H9 (cell line): ENCODE measurements around the gene FEM1B. TPM values are rescaled to one million over a fixed set of nuclear protein-coding genes. Genes with fewer than 3 reads are reported as not detected.

ENCODE experiments used
- DNase-seq: peaks from one replicate; pipeline ENCODE4 v3.0.0-alpha.2; 2017
- H2AFZ ChIP-seq: one replicate; pipeline ENCODE4 v1.6.1; 2013; ENCODE audit warnings: mild to moderate bottlenecking, low read length, control low read depth, moderate library complexity
- H2AK5ac ChIP-seq: 2 replicates; pipeline ENCODE4 v1.6.1; 2013; ENCODE audit warnings: low read length, control low read depth, mixed read lengths; ENCODE audit not compliant: insufficient read length
- H2BK120ac ChIP-seq: one replicate; pipeline ENCODE4 v1.6.1; 2013; ENCODE audit warnings: low read depth, mild to moderate bottlenecking, low read length, control low read depth, inconsistent platforms; ENCODE audit not compliant: poor library complexity, severe bottlenecking
- H2BK12ac ChIP-seq: 2 replicates; pipeline ENCODE4 v1.6.1; 2013; ENCODE audit warnings: low read length, control low read depth, mixed read lengths, low read depth; ENCODE audit not compliant: insufficient read length
- H2BK15ac ChIP-seq: 2 replicates; pipeline ENCODE4 v1.6.1; 2013; ENCODE audit warnings: low read depth, low read length, control low read depth
- H2BK20ac ChIP-seq: one replicate; pipeline ENCODE4 v1.6.1; 2013; ENCODE audit warnings: low read depth, mild to moderate bottlenecking, low read length, control low read depth, inconsistent platforms; ENCODE audit not compliant: poor library complexity, severe bottlenecking
- H2BK5ac ChIP-seq: 2 replicates; pipeline ENCODE4 v1.6.1; 2013; ENCODE audit warnings: low read length, control low read depth, mixed read lengths; ENCODE audit not compliant: insufficient read length
- H3K14ac ChIP-seq: 2 replicates; pipeline ENCODE4 v1.6.1; 2013; ENCODE audit warnings: low read length, control low read depth; ENCODE audit not compliant: insufficient read depth
- H3K18ac ChIP-seq: 2 replicates; pipeline ENCODE4 v1.6.1; 2013; ENCODE audit warnings: low read depth, mild to moderate bottlenecking, mixed read lengths, low read length, control low read depth; ENCODE audit not compliant: insufficient read length
- H3K23ac ChIP-seq: 2 replicates; pipeline ENCODE4 v1.6.1; 2013; ENCODE audit warnings: low read length, control low read depth, mixed read lengths, low read depth; ENCODE audit not compliant: insufficient read length
- H3K23me2 ChIP-seq: 2 replicates; pipeline ENCODE4 v1.6.1; 2013; ENCODE audit warnings: low read depth, mild to moderate bottlenecking, mixed read lengths, low read length, control low read depth; ENCODE audit not compliant: insufficient read length, poor library complexity, severe bottlenecking
- H3K27ac ChIP-seq: 2 replicates; pipeline ENCODE4 v1.5.1; 2013; ENCODE audit warnings: low read length, control low read depth, mixed read lengths, low read depth; ENCODE audit not compliant: insufficient read length
- H3K27me3 ChIP-seq: 2 replicates; pipeline ENCODE4 v1.6.1; 2013; ENCODE audit warnings: low read length, control low read depth, inconsistent platforms; ENCODE audit not compliant: insufficient read depth
- H3K4ac ChIP-seq: 2 replicates; pipeline ENCODE4 v1.6.1; 2013; ENCODE audit warnings: low read depth, mild to moderate bottlenecking, control low read depth, inconsistent platforms, low read length, moderate library complexity
- H3K4me1 ChIP-seq: 2 replicates; pipeline ENCODE4 v1.6.1; 2013; ENCODE audit warnings: low read length, control low read depth, inconsistent platforms; ENCODE audit not compliant: insufficient read depth
- H3K4me2 ChIP-seq: 2 replicates; pipeline ENCODE4 v1.6.1; 2013; ENCODE audit warnings: low read length, control low read depth, mixed read lengths; ENCODE audit not compliant: insufficient read length, insufficient read depth
- H3K56ac ChIP-seq: 2 replicates; pipeline ENCODE4 v1.6.1; 2013; ENCODE audit warnings: low read depth, mild to moderate bottlenecking, mixed read lengths, low read length, control low read depth; ENCODE audit not compliant: insufficient read length
- H3K79me1 ChIP-seq: 2 replicates; pipeline ENCODE4 v1.6.1; 2013; ENCODE audit warnings: low read depth, mild to moderate bottlenecking, moderate library complexity, low read length, control low read depth, inconsistent platforms; ENCODE audit not compliant: insufficient read depth, poor library complexity, severe bottlenecking
- H3K79me2 ChIP-seq: 2 replicates; pipeline ENCODE4 v1.6.1; 2013; ENCODE audit warnings: low read length, control low read depth, inconsistent platforms; ENCODE audit not compliant: insufficient read depth
- H3K9ac ChIP-seq: 2 replicates; pipeline ENCODE4 v1.6.1; 2013; ENCODE audit warnings: low read length, control low read depth, mixed read lengths; ENCODE audit not compliant: insufficient read length; ENCODE audit errors: extremely low read depth
- H3K9me3 ChIP-seq: one replicate; pipeline ENCODE4 v1.6.1; 2013; ENCODE audit warnings: low read depth, low read length, inconsistent platforms; ENCODE audit not compliant: control insufficient read depth
- H3T11ph ChIP-seq: one replicate; pipeline ENCODE4 v1.6.1; 2013; ENCODE audit warnings: mild to moderate bottlenecking, low read length, control low read depth, inconsistent platforms
- H4K20me1 ChIP-seq: one replicate; pipeline ENCODE4 v1.6.1; 2013; ENCODE audit not compliant: control insufficient read depth, insufficient read length, insufficient read depth
- H4K5ac ChIP-seq: 2 replicates; pipeline ENCODE4 v1.6.1; 2013; ENCODE audit warnings: low read depth, mild to moderate bottlenecking, mixed read lengths, low read length, control low read depth; ENCODE audit not compliant: insufficient read length
- H4K8ac ChIP-seq: replicated peaks from 2 replicates; pipeline ENCODE4 v1.6.1; 2013; ENCODE audit warnings: low read length, control low read depth, mixed read lengths, low read depth; ENCODE audit not compliant: insufficient read length
- H4K91ac ChIP-seq: 2 replicates; pipeline ENCODE4 v1.6.1; 2013; ENCODE audit warnings: low read depth, mild to moderate bottlenecking, moderate library complexity, mixed read lengths, low read length, control low read depth; ENCODE audit not compliant: insufficient read length
- H3K27ac Mint-ChIP-seq, 3 experiments: 2 replicates in 2 of 3; 3 replicates in 1 of 3; pipeline ENCODE4 v1.8.0; 2020 to 2021; ENCODE audit warnings: mixed read lengths in 3 of 3, mild to moderate bottlenecking in 1 of 3, moderate library complexity in 1 of 3
- H3K27me3 Mint-ChIP-seq: 2 replicates; pipeline ENCODE4 v1.8.0; 2021; ENCODE audit warnings: low read depth, mild to moderate bottlenecking, moderate library complexity, mixed read lengths
- H3K36me3 Mint-ChIP-seq, 3 experiments: 2 replicates in 2 of 3; 3 replicates in 1 of 3; pipeline ENCODE4 v1.8.0; 2020 to 2021; ENCODE audit warnings: low read depth in 3 of 3, mixed read lengths in 3 of 3; ENCODE audit not compliant: insufficient read depth in 1 of 3
- H3K4me1 Mint-ChIP-seq, 2 experiments: 2 replicates each; pipeline ENCODE4 v1.8.0; 2020; ENCODE audit warnings: mixed read lengths in 2 of 2
- H3K4me3 Mint-ChIP-seq, 2 experiments: 2 replicates in 1 of 2; 3 replicates in 1 of 2; pipeline ENCODE4 v1.8.0; 2020 to 2021; ENCODE audit warnings: mild to moderate bottlenecking in 2 of 2, mixed read lengths in 2 of 2, moderate library complexity in 1 of 2
- H3K9me3 Mint-ChIP-seq, 2 experiments: 2 replicates in 1 of 2; 3 replicates in 1 of 2; pipeline ENCODE4 v1.8.0; 2020; ENCODE audit warnings: mild to moderate bottlenecking in 2 of 2, mixed read lengths in 2 of 2, moderate library complexity in 1 of 2
- CTCF ChIP-seq: fragments of 200-600 bp; sonication (generic); conservative IDR thresholded peaks from 3 replicates; pipeline ENCODE4 v1.8.0; 2021; ENCODE audit warnings: antibody characterized with exemption, mild to moderate bottlenecking
- WGBS: extraction: QIAGEN DNeasy Blood & Tissue Kit; methylation state at CpG from one replicate; pipeline ENCODE4 v1.1.7; 2013; ENCODE audit warnings: missing lambda C conversion rate, low lambda C conversion rate, mixed read lengths; ENCODE audit not compliant: insufficient read length; ENCODE audit errors: extremely low coverage; 5-methylcytosine and 5-hydroxymethylcytosine counted together
- total RNA-seq: library from RNA; stranded (reverse); gene quantifications from 2 replicates; pipeline ENCODE4 v1.2.1, GENCODE V29; 2021

The FEM1B gene
- total RNA-seq, 1 experiment from 2014 or later: 77.9 TPM

DNA sequence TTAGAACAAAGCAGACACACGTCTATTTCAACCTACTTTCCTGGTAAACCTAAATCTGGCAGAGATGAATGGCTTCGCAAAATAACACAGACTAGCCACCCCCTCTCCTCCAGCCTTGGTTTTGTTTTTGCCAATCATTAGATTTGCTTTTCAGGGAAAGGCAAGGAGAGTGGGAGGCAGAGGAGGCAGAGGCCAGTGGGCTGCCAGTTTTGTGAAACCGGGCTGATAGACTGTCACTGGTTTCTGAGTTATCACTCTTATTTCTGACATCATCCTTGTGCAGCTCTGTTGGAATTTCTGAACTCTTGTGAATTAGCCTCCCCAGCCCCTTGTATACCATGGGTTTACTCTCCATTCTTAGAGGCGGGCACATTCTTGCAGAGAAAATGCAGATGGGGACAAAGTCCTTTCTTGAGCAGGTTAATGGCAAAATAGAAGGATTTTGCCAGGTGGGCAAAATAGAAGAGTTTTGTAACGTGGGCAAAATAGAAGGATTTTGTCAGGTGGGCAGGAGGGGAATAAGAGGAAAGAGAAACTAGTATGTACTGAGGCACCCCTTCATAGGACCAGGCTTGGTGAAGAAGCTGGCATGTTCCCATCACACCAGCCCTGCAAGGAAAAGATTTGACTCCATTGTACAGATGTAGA lies 3.2 kb upstream of the FEM1B start:
- peaks cover 16% of the 10 kb centered on the region for H3K23me2 ChIP-seq
- H2BK15ac ChIP-seq: no peak overlapping the region
- no peak overlapping the region for H2BK20ac ChIP-seq
- no peak overlapping the region for H2BK120ac ChIP-seq
- no peaks in the 10 kb centered on the region for H3K27me3 Mint-ChIP-seq
- TF ChIP-seq CTCF: no peak
- no peak overlapping the region for H2BK5ac ChIP-seq
- no peak for DNase-seq
- H3K4me3 Mint-ChIP-seq: peak overlapping the region in 1 of 2 experiments; percentile 3; a peak in 1 of 5 replicates
- H3K18ac ChIP-seq: no peak overlapping the region
- no CpG with 5 or more reads among the region's 5 CpGs for WGBS
- no peak overlapping the region for H3K27ac Mint-ChIP-seq
- H3K4me2 ChIP-seq: no peak overlapping the region
- no peak overlapping the region for H2AFZ ChIP-seq
- H3K4me1 ChIP-seq: peaks cover 7% of the 10 kb centered on the region; the same call in 1 of the 2 replicates
- no peak overlapping the region for H4K8ac ChIP-seq
- H3K9ac ChIP-seq: no peak overlapping the region
- no peak overlapping the region for H2BK12ac ChIP-seq
- H3K27ac ChIP-seq: no peak overlapping the region
- no peak overlapping the region for H4K5ac ChIP-seq
- no peaks in the 10 kb centered on the region for H3K9me3 Mint-ChIP-seq
- H3K36me3 Mint-ChIP-seq: peaks cover 0 to 9% (median 0%) of the 10 kb centered on the region in 3 experiments; a peak in 2 of 7 replicates
- H3T11ph ChIP-seq: no peak overlapping the region
- H3K23ac ChIP-seq: no peak overlapping the region
- H4K20me1 ChIP-seq: no peaks in the 10 kb centered on the region
- H3K4me1 Mint-ChIP-seq: peaks cover 40 to 50% of the 10 kb centered on the region in 2 experiments
- H3K56ac ChIP-seq: no peak overlapping the region
- H3K27me3 ChIP-seq: no peaks in the 10 kb centered on the region
- no peaks in the 10 kb centered on the region for H3K9me3 ChIP-seq
- H3K79me1 ChIP-seq: no peaks in the 10 kb centered on the region
- no peak overlapping the region for H3K4ac ChIP-seq
- no peak overlapping the region for H2AK5ac ChIP-seq
- H3K79me2 ChIP-seq: peaks cover 9% of the 10 kb centered on the region; the same call in 1 of the 2 replicates
- H3K14ac ChIP-seq: no peak overlapping the region
- no peak overlapping the region for H4K91ac ChIP-seq
